MM.1S (cell line): Measurements from ENCODE around the gene DNAI4.

Source experiments
- CTCF ChIP-seq: fragments of 300-600 bp; sonication (generic); IDR thresholded peaks from 2 replicates; pipeline ENCODE4 v1.5.1; 2016; ENCODE audit warnings: antibody characterized with exemption, low read length, mixed read lengths
- EZH2 ChIP-seq: fragments of 300-600 bp; sonication (generic); optimal IDR thresholded peaks from 2 replicates; pipeline ENCODE3; 2017; ENCODE audit warnings: low read depth, mild to moderate bottlenecking, antibody characterized with exemption, low read length, mixed read lengths
- EZH2phosphoT487 ChIP-seq: fragments of 300-600 bp; sonication (generic); IDR thresholded peaks from 2 replicates; pipeline ENCODE4 v1.6.1; 2018; ENCODE audit warnings: antibody characterized with exemption, low read length

GRCh38 chr1:66924756-66925557 is at the start of gene DNAI4, which contains the start of gene MIER1:
- TF ChIP-seq CTCF, result no peak; the same call in 1 of the 2 replicates
- TF ChIP-seq EZH2, result no peak
- TF ChIP-seq EZH2phosphoT487, result no peak
